ENCODE data around the gene PRR7.
"Not testable (repeated sequence)": the region's sequence is repeated elsewhere in the genome, so short reads cannot be mapped to it uniquely, and the experiment has no call there.

Gene PRR7

DNA sequence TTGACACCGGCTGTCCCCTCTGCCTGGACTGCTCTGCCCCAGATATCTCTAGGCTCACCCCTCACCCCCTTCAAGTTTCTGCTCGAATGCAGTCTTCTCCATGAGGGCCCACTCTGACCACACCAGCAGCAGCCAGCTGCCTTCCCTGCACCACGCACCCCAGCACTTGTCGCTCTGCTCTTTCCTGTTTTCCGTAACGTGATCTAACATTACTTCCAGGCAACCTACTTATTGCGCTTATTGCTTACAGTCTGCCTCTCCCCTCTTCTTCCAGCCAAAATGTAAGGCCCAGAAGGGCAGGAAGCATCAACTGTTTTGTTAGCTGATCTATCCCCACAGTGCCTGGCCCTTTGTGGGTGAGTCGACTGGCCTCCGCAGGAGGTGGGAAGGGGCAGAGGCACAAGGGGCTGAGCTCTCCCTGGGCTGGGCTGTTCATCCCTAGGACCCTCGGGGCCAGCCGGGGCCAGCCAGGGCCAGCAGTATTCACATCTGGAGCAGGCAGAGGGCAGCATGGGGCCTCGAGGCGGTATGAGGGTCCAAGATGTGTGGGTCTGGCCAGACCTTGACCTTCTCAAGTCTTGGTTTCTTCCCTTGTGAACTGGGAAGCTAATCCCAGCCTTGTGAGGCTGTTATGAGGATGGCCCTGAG lies 38.4 kb downstream of the PRR7 start:
- no peak for DNase-seq (ENCODE audit: low read depth)

- not testable (repeated sequence) for DNase-seq (ENCODE audit: low read depth)
Measured at GRCh38 chr5:177485753-177486152, 39.1 kb downstream of the PRR7 start.

- no peak for DNase-seq (ENCODE audit: low read depth)
Measured at GRCh38 chr5:177486256-177486655, 39.6 kb downstream of the PRR7 start.

- no peak for DNase-seq (ENCODE audit: low read depth)
Measured at GRCh38 chr5:177487144-177487543, 40.5 kb downstream of the PRR7 start.

- no peak for DNase-seq (ENCODE audit: low read depth)
Measured at GRCh38 chr5:177487975-177488374, 41.4 kb downstream of the PRR7 start.

- DNase-seq (ENCODE audit: low read depth) = no peak
Measured at GRCh38 chr5:177489119-177489716, 42.6 kb downstream of the PRR7 start.

DNA sequence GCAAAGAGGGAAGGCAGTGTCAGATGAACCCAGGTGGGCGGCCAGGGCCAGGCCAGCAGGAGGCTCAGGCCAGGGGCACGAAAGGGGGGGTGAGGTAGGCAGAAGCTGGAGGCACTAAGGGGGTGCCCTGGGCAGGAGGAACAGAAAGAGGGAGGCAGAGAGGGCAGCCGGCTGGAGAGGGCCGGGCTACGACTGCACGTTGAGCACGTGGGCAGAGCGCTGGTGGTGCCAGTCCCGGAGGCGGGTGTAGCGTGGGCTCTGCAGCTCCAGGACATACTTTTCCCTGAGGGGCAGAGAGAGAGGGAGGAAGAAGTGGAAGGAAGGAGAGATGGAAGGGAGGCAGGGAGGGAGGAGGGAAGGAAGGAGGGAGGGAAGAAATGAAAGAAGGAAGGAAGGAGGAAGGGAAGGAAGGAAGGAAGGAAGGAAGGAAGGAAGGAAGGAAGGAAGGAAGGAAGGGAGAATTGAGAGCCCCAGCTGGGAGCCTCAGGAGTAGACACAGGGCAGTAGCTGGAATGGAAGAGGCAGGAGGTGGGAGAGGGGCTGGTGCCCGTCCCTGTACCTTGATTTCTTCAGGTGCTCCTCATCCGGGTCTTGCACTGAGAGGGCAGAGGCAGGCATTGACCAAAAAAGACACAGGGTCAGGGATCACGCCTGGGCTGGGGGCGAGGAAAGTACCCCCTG lies 43.8 kb downstream of the PRR7 start:
- DNase-seq (ENCODE audit: low read depth) = no peak

DNA sequence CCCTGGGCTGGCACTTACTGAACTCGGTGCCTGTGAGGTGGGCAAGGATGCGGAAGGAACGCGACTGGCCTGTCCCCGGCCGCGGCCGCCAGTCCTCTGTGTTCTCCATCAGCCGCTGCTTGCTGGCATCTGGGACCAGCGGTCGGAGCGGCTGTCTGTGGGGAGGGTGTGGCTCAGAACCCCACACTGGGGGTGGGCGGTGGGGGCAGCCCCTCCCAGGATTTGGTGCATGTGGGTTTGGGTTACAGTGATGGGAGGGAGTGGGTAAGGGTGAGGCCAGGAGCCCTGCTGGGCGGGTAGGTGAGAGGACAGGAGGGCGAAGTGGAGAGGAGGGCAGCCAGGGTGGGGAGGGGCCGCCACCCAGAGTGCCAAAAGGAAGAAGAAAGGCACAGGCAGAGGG lies 44.4 kb downstream of the PRR7 start:
- DNase-seq (ENCODE audit: low read depth) = no peak

DNA sequence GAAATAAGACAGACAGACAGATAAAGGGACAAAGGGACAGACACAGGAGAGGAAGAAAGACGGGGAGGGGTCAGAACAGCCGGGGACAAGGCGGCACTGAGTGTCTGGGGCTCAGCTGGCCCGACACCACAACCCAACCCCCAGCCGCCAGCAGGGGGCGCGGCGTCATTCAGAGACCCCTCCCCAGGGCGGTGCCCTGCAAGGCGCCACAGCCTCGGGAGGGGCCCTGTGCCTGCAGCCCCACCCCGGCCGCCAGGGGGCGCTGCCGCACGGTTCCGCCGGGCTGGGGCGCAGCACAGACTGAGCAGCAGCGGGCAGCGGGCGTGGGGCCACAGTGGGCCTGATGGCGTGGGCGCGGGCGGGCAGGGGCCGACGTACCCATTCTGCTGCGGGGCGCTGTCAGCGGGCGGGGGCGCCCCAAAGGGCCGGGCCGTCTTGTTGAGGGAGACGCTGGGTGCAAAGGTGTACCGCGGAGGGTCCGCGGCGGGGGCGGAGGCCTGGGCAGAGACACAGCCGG lies 44.9 kb downstream of the PRR7 start:
- no peak for DNase-seq (ENCODE audit: low read depth)

- DNase-seq (ENCODE audit: low read depth) = no peak
Measured at GRCh38 chr5:177491983-177492746, 45.6 kb downstream of the PRR7 start.

GRCh38 chr5:177492841-177493240 lies 46.2 kb downstream of the PRR7 start:
- DNase-seq (ENCODE audit: low read depth) = no peak

DNA sequence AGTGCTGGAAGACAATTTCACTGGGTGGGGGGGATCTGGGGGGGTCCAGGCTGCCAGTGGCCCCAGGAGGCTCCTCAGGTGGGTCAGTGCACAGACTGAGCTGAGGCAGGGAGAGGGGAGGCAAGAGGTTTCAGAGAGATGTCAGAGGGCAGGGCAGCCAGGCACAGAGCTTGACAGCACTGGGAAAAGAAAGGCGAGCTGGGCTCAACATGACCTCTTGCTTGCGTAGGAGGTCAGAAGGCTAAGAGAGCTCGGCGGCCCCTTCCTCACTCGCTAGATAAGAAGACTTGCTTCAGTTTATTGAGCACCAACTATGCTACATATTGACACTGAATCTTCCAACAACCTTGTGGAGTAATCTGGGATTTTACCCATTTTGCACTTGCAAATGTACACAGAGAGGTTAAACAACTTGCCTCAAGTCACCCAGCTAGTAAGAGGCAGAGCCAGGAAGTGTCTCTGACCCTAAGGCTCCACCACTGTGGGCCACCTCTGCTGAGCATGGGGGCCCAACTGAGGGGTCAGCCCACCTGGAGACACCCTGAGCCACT lies 47.3 kb downstream of the PRR7 start:
- DNase-seq (ENCODE audit: low read depth) = no peak

DNA sequence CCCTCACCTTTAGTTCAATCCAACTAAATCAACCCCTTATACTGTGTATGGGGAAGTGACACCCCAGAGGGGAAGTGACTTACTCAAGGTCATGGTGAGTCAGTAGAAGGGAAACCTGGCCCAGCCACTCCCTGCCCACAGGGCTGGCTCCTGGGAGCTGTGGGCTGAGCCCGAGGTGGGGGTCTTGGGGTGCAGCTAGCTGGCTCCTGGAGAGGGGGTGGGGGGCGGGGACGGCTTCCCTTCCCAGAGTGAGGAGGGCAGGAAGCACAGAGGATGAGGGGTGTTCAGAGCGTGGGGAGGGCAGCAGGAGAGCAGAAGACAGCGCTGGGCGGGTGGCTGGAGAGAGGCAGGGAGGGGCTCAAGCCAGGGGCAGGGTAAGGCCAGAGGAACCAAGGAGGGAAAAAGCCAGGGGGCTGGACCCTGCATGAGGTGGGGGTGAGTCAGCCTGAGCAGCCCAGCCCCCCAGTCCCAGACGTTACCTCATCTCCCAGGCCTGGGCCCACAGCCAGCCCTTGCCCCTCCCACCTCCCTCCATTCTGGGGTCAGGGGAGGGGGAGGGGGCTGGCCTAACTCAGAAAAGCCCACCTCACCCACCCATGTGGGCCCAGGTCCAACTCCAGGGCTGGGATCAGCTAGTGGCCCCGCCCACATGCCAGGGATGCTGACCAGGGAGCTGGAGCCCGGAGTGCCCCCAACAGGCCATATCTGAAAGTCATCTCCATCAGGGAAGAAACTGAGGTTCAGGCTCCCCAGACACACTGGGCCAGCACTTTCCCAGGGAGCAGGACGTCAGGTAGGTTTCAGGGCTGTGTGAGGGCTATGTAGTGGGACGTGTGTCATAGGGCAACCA lies 48.0 kb downstream of the PRR7 start:
- no peak for DNase-seq (ENCODE audit: low read depth)

DNA sequence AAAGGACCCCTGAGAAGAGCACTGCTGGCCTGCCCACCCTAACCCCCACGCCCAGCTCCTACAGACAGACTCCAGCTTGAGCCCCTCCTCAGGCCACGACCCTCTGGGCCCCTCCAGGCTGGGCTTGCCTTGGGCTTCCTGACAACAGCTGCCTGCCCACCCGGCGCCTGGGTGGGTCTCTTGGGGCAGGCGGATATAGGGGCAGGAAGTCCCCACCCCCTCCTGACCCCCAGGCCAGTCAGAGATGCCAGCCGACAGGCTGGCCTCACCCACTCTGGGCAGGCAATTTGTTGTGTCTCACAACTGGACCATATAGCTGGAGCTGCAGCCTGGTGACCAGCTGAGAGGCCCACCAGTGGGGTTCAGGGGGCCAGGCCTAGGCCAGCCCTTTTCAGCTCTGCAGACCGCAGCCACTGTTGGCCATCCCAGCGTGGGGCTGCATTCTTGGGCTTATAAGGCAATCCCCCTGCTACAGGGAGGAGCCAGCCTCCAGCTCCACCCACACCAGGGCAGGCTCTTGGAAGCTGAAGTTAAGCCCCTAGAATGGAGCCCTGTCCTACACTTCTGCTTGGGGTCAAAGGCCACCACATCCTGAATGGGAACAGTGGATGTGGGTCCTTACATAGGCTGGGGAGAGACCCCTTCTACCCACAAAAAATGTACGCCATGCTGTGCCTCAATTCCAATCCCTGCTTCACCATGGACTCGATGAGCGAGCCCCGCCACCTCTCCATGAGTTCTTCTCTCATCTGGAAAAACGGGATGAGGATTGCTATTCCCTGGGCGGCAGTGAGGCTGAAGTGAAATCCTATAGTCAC lies 48.8 kb downstream of the PRR7 start:
- no peak for DNase-seq (ENCODE audit: low read depth)

- no peak for DNase-seq (ENCODE audit: low read depth)
Measured at GRCh38 chr5:177496070-177496726, 49.6 kb downstream of the PRR7 start.

DNA sequence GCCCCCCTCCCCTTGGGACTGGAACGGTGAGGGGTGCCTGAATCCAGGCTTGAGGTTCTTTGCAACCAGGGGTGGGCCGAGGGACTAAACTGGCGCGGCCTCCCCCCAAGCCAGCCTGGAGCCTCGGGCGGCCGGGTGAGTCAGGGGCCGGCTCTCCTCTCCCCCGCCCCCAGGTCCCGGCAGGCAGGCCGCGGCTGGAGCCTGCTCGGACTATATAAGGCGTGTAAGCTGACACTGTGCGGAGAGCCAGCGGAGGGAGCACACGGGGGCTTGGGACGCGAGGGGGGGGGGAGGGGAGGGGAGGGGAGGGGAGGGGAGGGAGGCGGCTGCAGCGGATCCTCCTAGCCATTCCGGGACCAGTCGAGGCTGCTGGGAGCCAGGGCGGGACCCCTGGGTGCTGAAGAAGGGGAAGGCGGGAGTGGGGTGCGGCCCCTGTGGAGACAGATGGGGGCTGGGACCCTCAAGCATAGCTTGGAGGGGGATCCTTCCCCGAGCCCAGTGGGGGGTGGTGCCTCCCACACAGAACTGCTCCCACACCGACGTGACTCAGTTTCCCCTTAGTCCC lies 50.2 kb downstream of the PRR7 start:
- no peak for DNase-seq (ENCODE audit: low read depth)

DNA sequence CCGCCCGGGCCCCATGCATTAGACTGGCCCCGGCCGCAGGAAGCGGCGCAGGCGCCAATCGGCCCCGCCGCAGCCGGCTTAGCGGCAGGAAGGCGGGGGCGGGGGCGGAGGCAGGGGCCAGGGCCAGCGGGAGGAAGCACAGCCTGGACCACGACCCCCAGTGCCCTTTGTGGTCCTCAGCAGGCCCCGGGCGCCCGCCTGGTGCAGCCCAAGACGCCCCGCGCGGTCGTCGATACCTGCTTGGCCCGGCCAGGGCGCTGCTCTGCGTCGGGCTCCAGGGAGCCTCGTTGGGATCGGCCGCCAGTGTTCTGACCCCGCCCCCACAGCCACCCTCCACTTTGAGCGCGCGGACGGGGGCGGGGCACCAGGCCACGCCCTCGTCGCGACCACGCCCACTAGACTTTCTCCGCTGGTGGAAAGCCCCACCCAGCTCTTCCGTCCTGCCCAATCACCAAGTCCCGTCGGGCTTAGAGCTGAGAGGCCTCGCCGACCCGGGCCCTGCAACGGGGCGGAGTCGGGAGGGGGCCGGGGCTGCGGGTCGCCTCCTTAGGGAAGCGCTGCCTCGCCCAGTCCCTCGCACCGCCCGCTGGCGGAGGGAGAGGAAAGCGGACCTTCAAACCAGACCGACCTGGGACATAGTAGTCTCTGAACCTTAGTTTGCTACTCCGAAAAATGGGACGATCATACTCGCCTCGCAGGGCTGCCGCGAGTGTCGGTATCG lies 50.8 kb downstream of the PRR7 start, which contains the start of gene PDLIM7:
Gene PDLIM7 (minus strand): TSS at position 313 of the 721 bp plus-strand sequence. CDS start 1,092 bp downstream, outside the sequence.
- peak; percentile 95 for DNase-seq (ENCODE audit: low read depth)

DNA sequence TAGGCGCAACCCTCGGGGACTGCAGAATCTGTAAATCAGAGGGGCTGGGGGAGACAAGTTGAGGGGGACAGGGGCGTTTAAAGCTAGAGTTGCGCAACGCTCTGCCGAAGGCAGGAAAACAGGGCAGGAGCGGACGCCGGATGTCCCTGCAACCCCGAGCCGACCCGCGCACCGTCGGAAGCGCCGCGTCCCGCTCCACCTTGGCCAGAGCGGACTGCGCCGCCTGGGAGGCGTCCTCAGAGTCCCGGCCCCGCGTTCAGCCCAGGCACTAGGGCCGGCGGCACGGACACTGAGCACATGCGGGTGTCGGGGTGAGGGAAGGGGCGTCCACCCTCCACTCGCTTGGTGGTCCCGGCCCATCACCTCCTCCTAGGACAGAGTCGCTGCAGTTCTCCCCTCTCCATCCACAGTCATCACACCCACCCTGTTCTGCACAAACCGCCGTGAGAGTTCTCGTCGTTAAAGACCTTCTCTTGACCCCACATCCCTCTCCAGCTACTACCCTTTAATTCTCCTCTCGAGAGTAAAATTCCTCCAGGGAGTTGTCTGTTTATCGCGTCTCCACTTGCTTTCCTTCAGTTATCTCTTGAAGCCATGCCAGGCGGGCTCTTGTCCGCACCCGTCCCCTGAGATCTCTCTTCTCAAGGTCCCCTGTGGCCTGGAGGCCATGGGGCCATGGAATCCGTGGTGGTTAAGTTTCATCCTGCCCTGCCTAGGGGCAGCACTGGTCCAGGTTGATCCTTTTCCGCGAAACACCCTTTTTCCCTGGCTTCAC lies 51.6 kb downstream of the PRR7 start:
- no peak for DNase-seq (ENCODE audit: low read depth)

Data from stimulated activated CD8-positive, alpha-beta memory T cell treated with anti-CD3 and anti-CD28 coated beads, Interleukin-15, amount 100 ng/mL, for 24 hours (primary cell).